Adrenal gland (tissue), 5 donors: ENCODE results near the gene RPS15.

Source experiments
- CTCF ChIP-seq, 6 experiments: fragments of 450-650 bp in 4 of 6; fragments of 200-600 bp in 2 of 6; sonication (generic) in 1 of 6; IDR thresholded peaks; 1 replicate in 5 of 6; 2 replicates in 1 of 6; pipeline versions ENCODE4 v1.5.1 to v1.8.0; 2016 to 2021; ENCODE audit warnings: antibody characterized with exemption in 6 of 6, mild to moderate bottlenecking in 2 of 6, moderate library complexity in 1 of 6
- POLR2A ChIP-seq, 2 donors: fragments of 450-650 bp; IDR thresholded peaks; one replicate each; pipeline ENCODE4 v1.6.1; 2017; ENCODE audit warnings: antibody characterized with exemption in 2 of 2, mild to moderate bottlenecking in 2 of 2, moderate library complexity in 1 of 2
- donor health status: DM: no; HTN: no; CAD: no.

GRCh38 chr19:1396019-1396767 lies 42.0 kb upstream of the RPS15 start:
- TF ChIP-seq CTCF (IDR thresholded peaks at IDR 0.05) = no peak
- TF ChIP-seq POLR2A (IDR thresholded peaks at IDR 0.05) = no peak
